ENCODE measurements around the gene USP53. TPM values are rescaled to one million over a fixed set of nuclear protein-coding genes. Genes with fewer than 3 reads are reported as not detected.
"Not testable (repeated sequence)": the region's sequence is repeated elsewhere in the genome, so short reads cannot be mapped to it uniquely, and the experiment has no call there.

The USP53 gene
- 26.6 and 30.1 TPM in 2 replicates for total RNA-seq

GRCh38 chr4:119212234-119212963 lies at the start of gene USP53:
TSS of gene USP53 (plus strand) at chr4:119212713. CDS start at chr4:119239760, 27,047 bp downstream.
- no peak for TF ChIP-seq CTCF (IDR thresholded peaks at IDR 0.05; ENCODE audit: insufficient read depth, low read length, severe bottlenecking)
- peak within 1 kb of the TSS; percentile 91 for H3K4me3 ChIP-seq (ENCODE audit: low read depth, low read length)
- FAIRE-seq (peak; percentile 95), DNase-seq (ENCODE audit: low read depth) (peak; percentile 97)
- no peaks in the 10 kb centered on the region for H3K27me3 ChIP-seq (ENCODE audit: control insufficient read depth, insufficient read depth, low read length)
- no peaks in the 10 kb centered on the region for H3K36me3 ChIP-seq (ENCODE audit: control insufficient read depth, insufficient read depth, low read length)

GRCh38 chr4:119165767-119166166 lies 46.7 kb upstream of the USP53 start:
- Histone ChIP-seq H3K27me3 (ENCODE audit: control insufficient read depth, insufficient read depth, low read length) (no peaks in the 10 kb centered on the region), H3K4me3 (ENCODE audit: low read depth, low read length) (no peak overlapping the region), H3K36me3 (ENCODE audit: control insufficient read depth, insufficient read depth, low read length) (no peaks in the 10 kb centered on the region)
- FAIRE-seq (no peak), DNase-seq (ENCODE audit: low read depth) (no peak)
- TF ChIP-seq CTCF (IDR thresholded peaks at IDR 0.05; ENCODE audit: insufficient read depth, low read length, severe bottlenecking): no peak

- no peak for TF ChIP-seq CTCF (IDR thresholded peaks at IDR 0.05; ENCODE audit: insufficient read depth, low read length, severe bottlenecking)
- Histone ChIP-seq H3K4me3 (ENCODE audit: low read depth, low read length) (no peak overlapping the region), H3K36me3 (ENCODE audit: control insufficient read depth, insufficient read depth, low read length) (no peaks in the 10 kb centered on the region), H3K27me3 (ENCODE audit: control insufficient read depth, insufficient read depth, low read length) (no peaks in the 10 kb centered on the region)
- FAIRE-seq (no peak), DNase-seq (ENCODE audit: low read depth) (no peak)
These were observed 42.3 kb upstream of the USP53 start for GRCh38 chr4:119170195-119170594.

GRCh38 chr4:119172223-119172622 lies 40.3 kb upstream of the USP53 start:
- Histone ChIP-seq H3K36me3 (ENCODE audit: control insufficient read depth, insufficient read depth, low read length) (no peaks in the 10 kb centered on the region), H3K4me3 (ENCODE audit: low read depth, low read length) (no peak overlapping the region), H3K27me3 (ENCODE audit: control insufficient read depth, insufficient read depth, low read length) (no peaks in the 10 kb centered on the region)
- TF ChIP-seq CTCF (IDR thresholded peaks at IDR 0.05; ENCODE audit: insufficient read depth, low read length, severe bottlenecking): no peak
- peak; percentile 18 for DNase-seq (ENCODE audit: low read depth)
- FAIRE-seq: no peak

- not testable (repeated sequence) for H3K36me3 ChIP-seq (ENCODE audit: control insufficient read depth, insufficient read depth, low read length); FAIRE-seq; DNase-seq (ENCODE audit: low read depth); H3K27me3 ChIP-seq (ENCODE audit: control insufficient read depth, insufficient read depth, low read length); H3K4me3 ChIP-seq (ENCODE audit: low read depth, low read length)
These were observed 38.7 kb upstream of the USP53 start for GRCh38 chr4:119173729-119174361.

GRCh38 chr4:119179011-119179410 lies 33.5 kb upstream of the USP53 start:
- Histone ChIP-seq H3K36me3 (ENCODE audit: control insufficient read depth, insufficient read depth, low read length) (no peaks in the 10 kb centered on the region), H3K27me3 (ENCODE audit: control insufficient read depth, insufficient read depth, low read length) (no peaks in the 10 kb centered on the region), H3K4me3 (ENCODE audit: low read depth, low read length) (no peak overlapping the region)
- DNase-seq (ENCODE audit: low read depth): no peak
- FAIRE-seq: no peak
- TF ChIP-seq CTCF (IDR thresholded peaks at IDR 0.05; ENCODE audit: insufficient read depth, low read length, severe bottlenecking): no peak

Data from bronchial epithelial cell (primary cell).